IMR-90 (cell line): ENCODE data around the gene C16orf86.

Experiments
- BHLHE40 ChIP-seq: fragments of 150-350 bp; IDR thresholded peaks from 2 replicates; pipeline ENCODE4 v1.6.1; 2016; ENCODE audit warnings: mild to moderate bottlenecking, low read depth, low read length
- POLR2A ChIP-seq: IDR thresholded peaks from 2 replicates; pipeline ENCODE4 v1.6.1; 2012; ENCODE audit warnings: mild to moderate bottlenecking, low read depth, low read length
- RAD21 ChIP-seq: IDR thresholded peaks from 2 replicates; pipeline ENCODE4 v1.6.1; 2012; ENCODE audit warnings: low read length, improper control_type of control experiment
- RFX5 ChIP-seq: IDR thresholded peaks from 2 replicates; pipeline ENCODE4 v1.8.0; 2012; ENCODE audit warnings: low read depth, mild to moderate bottlenecking, low read length, moderate library complexity
- TF ChIP-seq, protein P1 (sequence below): conservative IDR thresholded peaks from 2 replicates; pipeline ENCODE4 v1.5.1; 2012; ENCODE audit warnings: mild to moderate bottlenecking, low read depth, low read length, improper control_type of control experiment

DNA sequence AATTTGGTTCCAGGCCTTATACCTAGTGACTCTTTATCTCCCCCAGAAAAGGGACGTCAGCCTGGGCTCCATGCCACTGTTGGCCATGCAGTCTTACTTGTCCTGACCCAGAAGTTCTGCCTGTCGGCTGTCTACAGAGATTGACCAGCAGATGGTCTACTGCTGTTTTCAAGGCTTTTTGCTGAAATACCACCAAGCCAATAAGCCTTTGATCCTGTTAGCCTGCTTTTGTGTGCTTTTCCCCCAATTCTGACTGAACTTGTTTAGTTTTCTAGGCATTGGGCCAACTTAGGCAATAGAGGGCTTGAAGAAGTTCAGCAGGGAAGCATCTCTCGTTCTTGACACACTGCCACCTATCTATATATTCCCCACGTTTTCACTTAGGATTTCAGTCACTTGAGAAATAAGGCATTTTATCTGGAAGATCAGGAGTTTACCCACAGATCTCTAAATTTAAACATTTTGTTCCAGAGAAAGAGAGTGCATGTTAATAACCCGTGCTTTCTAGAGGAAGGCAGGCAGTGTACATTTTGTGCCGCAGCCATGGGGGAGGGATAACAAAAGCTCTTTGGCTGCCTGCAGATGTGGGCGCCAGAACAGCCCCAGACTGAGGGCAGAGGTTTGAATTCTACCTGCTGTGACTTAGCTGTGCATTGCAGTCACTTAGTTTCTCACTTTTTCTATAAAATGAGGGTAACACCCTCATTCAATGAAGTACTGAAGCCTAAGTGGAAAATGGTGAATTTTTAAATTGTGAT, 34.0 kb upstream of the C16orf86 start:
- TF ChIP-seq RFX5, result no peak
- no peak for TF ChIP-seq BHLHE40
- TF ChIP-seq, protein P1, sequence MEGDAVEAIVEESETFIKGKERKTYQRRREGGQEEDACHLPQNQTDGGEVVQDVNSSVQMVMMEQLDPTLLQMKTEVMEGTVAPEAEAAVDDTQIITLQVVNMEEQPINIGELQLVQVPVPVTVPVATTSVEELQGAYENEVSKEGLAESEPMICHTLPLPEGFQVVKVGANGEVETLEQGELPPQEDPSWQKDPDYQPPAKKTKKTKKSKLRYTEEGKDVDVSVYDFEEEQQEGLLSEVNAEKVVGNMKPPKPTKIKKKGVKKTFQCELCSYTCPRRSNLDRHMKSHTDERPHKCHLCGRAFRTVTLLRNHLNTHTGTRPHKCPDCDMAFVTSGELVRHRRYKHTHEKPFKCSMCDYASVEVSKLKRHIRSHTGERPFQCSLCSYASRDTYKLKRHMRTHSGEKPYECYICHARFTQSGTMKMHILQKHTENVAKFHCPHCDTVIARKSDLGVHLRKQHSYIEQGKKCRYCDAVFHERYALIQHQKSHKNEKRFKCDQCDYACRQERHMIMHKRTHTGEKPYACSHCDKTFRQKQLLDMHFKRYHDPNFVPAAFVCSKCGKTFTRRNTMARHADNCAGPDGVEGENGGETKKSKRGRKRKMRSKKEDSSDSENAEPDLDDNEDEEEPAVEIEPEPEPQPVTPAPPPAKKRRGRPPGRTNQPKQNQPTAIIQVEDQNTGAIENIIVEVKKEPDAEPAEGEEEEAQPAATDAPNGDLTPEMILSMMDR, result 0 out of 2 replicates have a peak, but pooled peaks have one; percentile 3
- no peak for TF ChIP-seq POLR2A
- no peak for TF ChIP-seq RAD21
